KMS-11 (cell line): Measurements from ENCODE around the gene CHRDL1.

Source experiments
- H2AFZ ChIP-seq: fragments of 200-600 bp; sonication (generic); 2 replicates; pipeline ENCODE4 v1.6.1; 2016; ENCODE audit warnings: antibody characterized with exemption, mixed run types, low read depth
- H3K27ac ChIP-seq: fragments of 200-600 bp; sonication (generic); 2 replicates; pipeline ENCODE4 v1.6.1; 2016; ENCODE audit warnings: mild to moderate bottlenecking, mixed run types
- H3K27me3 ChIP-seq: fragments of 200-600 bp; sonication (generic); 2 replicates; pipeline ENCODE4 v1.6.1; 2017; ENCODE audit warnings: mild to moderate bottlenecking, low read depth, mixed run types, moderate library complexity; ENCODE audit not compliant: insufficient read depth
- H3K36me3 ChIP-seq: fragments of 200-600 bp; sonication (generic); 2 replicates; pipeline ENCODE4 v1.6.1; 2017; ENCODE audit warnings: mild to moderate bottlenecking, mixed run types; ENCODE audit not compliant: insufficient read depth
- H3K4me1 ChIP-seq: fragments of 200-600 bp; sonication (generic); 2 replicates; pipeline ENCODE4 v1.6.1; 2016; ENCODE audit warnings: mild to moderate bottlenecking, low read depth, mixed run types; ENCODE audit not compliant: poor library complexity, severe bottlenecking
- H3K4me2 ChIP-seq: fragments of 200-600 bp; sonication (generic); 2 replicates; pipeline ENCODE4 v1.7.0; 2016; ENCODE audit warnings: mild to moderate bottlenecking, mixed run types
- H3K4me3 ChIP-seq: fragments of 200-600 bp; sonication (generic); IDR thresholded peaks from 2 replicates; pipeline ENCODE4 v1.6.1; 2017; ENCODE audit warnings: low read depth, low read length, mixed read lengths; ENCODE audit not compliant: insufficient read depth
- H3K79me2 ChIP-seq: fragments of 200-600 bp; sonication (generic); 2 replicates; pipeline ENCODE4 v1.6.1; 2016; ENCODE audit warnings: low read depth, mixed run types; ENCODE audit not compliant: insufficient read depth
- H3K9ac ChIP-seq: fragments of 200-600 bp; sonication (generic); 2 replicates; pipeline ENCODE4 v1.6.1; 2016; ENCODE audit warnings: mild to moderate bottlenecking, mixed run types
- H4K20me1 ChIP-seq: fragments of 200-600 bp; sonication (generic); 2 replicates; pipeline ENCODE4 v1.6.1; 2016; ENCODE audit warnings: mild to moderate bottlenecking, mixed run types; ENCODE audit not compliant: insufficient read depth
- TF ChIP-seq, protein P1 (sequence below): fragments of 200-600 bp; sonication (generic); conservative IDR thresholded peaks from 2 replicates; pipeline ENCODE4 v1.6.1; 2017; ENCODE audit warnings: low read depth, mild to moderate bottlenecking, antibody characterized with exemption, low read length, moderate library complexity, mixed read lengths

Gene CHRDL1, protein sequence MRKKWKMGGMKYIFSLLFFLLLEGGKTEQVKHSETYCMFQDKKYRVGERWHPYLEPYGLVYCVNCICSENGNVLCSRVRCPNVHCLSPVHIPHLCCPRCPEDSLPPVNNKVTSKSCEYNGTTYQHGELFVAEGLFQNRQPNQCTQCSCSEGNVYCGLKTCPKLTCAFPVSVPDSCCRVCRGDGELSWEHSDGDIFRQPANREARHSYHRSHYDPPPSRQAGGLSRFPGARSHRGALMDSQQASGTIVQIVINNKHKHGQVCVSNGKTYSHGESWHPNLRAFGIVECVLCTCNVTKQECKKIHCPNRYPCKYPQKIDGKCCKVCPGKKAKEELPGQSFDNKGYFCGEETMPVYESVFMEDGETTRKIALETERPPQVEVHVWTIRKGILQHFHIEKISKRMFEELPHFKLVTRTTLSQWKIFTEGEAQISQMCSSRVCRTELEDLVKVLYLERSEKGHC

DNA sequence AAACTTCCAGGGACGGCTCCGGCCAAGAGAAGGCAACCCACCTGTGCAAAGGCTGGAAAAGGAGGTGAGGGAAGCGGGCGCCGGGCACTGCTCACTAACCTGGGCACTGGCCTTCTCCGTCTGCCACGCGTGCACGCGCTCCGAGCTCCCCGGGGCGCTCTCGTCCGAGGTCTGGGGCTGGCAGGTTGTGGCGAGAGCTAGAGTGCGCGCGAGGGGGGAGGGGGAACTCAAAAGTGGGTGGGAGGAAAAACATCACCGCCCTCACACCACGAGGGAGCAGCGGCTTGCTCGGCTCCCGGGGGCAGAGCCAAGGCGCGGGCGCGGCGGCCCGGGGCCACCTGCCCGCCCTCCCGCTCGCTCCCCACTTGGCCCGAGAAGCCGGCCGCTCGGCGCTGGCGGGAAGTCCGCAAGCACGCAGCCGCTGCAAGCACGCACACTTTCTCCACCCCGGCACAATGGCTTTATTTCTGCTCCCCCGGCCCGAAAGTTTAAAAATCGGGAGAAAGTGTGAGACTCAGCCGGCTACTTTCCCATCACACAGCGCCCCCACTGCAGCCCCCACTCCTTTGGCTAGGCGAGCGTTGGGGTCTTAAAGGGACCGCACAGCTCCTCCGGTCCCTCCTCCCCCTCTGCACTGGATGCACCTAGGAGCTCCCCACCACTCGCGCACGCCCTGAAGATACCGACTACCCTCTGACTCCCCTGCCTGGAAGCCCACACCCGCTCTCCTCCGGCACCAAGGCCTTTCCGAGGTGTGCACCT lies at the start of gene CHRDL1:
CHRDL1 (minus strand) TSS at position 173 of the 762 bp plus-strand sequence. CDS start 3,636 bp downstream, outside the sequence.
- H3K27ac ChIP-seq: peak within 1 kb of the TSS; percentile 33; the same call in 1 of the 2 replicates
- H4K20me1 ChIP-seq: no peaks in the 10 kb centered on the region
- H3K27me3 ChIP-seq: no peaks in the 10 kb centered on the region
- H3K36me3 ChIP-seq: no peaks in the 10 kb centered on the region
- peak within 1 kb of the TSS; percentile 71 for H3K4me2 ChIP-seq
- H3K4me1 ChIP-seq: peaks cover 6% of the 10 kb centered on the region
- no peaks in the 10 kb centered on the region for H3K79me2 ChIP-seq
- TF ChIP-seq, protein P1, sequence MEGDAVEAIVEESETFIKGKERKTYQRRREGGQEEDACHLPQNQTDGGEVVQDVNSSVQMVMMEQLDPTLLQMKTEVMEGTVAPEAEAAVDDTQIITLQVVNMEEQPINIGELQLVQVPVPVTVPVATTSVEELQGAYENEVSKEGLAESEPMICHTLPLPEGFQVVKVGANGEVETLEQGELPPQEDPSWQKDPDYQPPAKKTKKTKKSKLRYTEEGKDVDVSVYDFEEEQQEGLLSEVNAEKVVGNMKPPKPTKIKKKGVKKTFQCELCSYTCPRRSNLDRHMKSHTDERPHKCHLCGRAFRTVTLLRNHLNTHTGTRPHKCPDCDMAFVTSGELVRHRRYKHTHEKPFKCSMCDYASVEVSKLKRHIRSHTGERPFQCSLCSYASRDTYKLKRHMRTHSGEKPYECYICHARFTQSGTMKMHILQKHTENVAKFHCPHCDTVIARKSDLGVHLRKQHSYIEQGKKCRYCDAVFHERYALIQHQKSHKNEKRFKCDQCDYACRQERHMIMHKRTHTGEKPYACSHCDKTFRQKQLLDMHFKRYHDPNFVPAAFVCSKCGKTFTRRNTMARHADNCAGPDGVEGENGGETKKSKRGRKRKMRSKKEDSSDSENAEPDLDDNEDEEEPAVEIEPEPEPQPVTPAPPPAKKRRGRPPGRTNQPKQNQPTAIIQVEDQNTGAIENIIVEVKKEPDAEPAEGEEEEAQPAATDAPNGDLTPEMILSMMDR: no peak
- H2AFZ ChIP-seq: peak within 1 kb of the TSS; percentile 92
- peak within 1 kb of the TSS; percentile 71; the same call in 1 of the 2 replicates for H3K9ac ChIP-seq
- H3K4me3 ChIP-seq: no peak within 1 kb of the TSS

DNA sequence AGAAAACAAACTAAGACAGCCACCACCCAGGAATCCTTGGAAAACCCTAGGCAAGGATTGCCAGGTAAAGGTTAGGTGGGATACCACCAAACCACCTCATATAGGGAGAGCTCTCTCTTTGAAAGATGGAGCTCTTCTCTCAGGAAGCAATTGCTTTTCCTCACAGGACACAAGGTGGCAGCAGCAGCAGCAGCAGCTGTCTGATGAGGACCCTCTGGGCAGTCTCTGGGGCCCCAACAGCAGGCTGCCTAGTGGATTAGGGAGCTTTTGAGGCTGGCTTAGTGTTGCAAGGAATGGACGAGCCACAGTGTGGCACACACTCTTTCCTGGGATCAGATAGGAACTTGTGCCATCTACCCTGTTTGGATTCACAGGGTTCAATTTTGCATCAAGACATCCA lies 41.4 kb upstream of the CHRDL1 start:
- no peaks in the 10 kb centered on the region for H4K20me1 ChIP-seq
- no peaks in the 10 kb centered on the region for H3K4me1 ChIP-seq
- no peak overlapping the region for H3K9ac ChIP-seq
- H3K36me3 ChIP-seq: no peaks in the 10 kb centered on the region
- no peaks in the 10 kb centered on the region for H3K27me3 ChIP-seq
- H3K27ac ChIP-seq: no peak overlapping the region
- TF ChIP-seq, protein P1: no peak
- no peak overlapping the region for H2AFZ ChIP-seq
- H3K4me3 ChIP-seq: no peak overlapping the region
- no peaks in the 10 kb centered on the region for H3K79me2 ChIP-seq
- H3K4me2 ChIP-seq: no peak overlapping the region

DNA sequence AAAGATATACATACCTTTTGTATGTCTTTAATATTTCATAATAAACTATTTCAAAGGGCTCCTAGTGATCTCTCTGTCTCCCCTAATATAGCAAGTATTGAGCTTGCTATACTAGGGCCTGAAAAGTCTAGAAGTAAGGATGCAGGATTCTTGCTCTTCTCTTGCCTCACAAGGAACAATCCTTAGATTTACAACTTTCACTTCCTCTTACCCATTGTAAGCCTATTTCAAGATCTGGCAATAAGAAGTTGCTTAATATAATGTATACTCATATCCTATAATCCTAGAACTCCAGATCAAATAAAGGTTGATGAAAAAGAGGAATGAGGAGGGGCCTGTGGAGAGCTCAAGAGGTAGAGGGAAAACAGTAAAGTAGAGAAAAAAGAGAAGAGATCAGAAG lies 40.8 kb upstream of the CHRDL1 start:
- no peak overlapping the region for H3K9ac ChIP-seq
- no peak overlapping the region for H3K4me3 ChIP-seq
- no peaks in the 10 kb centered on the region for H3K4me1 ChIP-seq
- H3K27ac ChIP-seq: no peak overlapping the region
- no peaks in the 10 kb centered on the region for H3K79me2 ChIP-seq
- H3K27me3 ChIP-seq: no peaks in the 10 kb centered on the region
- no peaks in the 10 kb centered on the region for H3K36me3 ChIP-seq
- no peak overlapping the region for H2AFZ ChIP-seq
- TF ChIP-seq, protein P1: no peak
- H3K4me2 ChIP-seq: no peak overlapping the region
- no peaks in the 10 kb centered on the region for H4K20me1 ChIP-seq

DNA sequence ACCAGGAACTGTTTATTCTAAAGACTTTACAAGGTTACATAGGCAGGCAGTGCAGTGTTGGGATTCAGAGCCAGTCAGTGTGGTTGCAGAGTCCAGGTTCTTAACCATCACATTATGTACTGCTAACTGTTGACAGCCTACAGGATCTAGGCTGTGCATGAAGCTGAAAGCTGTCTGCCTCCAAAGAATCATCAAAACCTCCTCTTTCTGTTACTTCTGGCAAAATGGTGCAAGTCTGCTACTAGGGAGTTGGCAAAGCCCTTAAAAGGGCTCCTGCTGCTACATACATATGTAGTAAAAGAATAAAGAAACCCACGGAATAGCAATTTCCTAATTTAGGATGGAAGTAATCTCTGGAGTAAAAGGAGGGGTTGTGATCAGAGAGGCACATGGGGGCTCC lies 40.4 kb upstream of the CHRDL1 start:
- Histone ChIP-seq H3K4me1 (no peaks in the 10 kb centered on the region), H3K4me2 (no peak overlapping the region), H3K79me2 (no peaks in the 10 kb centered on the region), H2AFZ (no peak overlapping the region), H3K27ac (no peak overlapping the region), H3K4me3 (no peak overlapping the region), H3K27me3 (no peaks in the 10 kb centered on the region), H3K36me3 (no peaks in the 10 kb centered on the region), H4K20me1 (no peaks in the 10 kb centered on the region), H3K9ac (no peak overlapping the region)
- TF ChIP-seq, protein P1: no peak
